Measurements from ENCODE around the gene SNAP25. TPM values are rescaled to one million over a fixed set of nuclear protein-coding genes. Genes with fewer than 3 reads are reported as not detected.

Gene SNAP25
- total and polyA plus RNA-seq, 9 of the 15 experiments (the other 6 are each of a cell fraction or from before 2014, with no cell fraction given) = 0.07 TPM; not detected in 8

- TF ChIP-seq REST (IDR thresholded peaks at IDR 0.05; ENCODE audit: borderline replicate concordance) = no peak
- no peak for TF ChIP-seq REST (CRISPR knock-in tag; IDR thresholded peaks at IDR 0.05; ENCODE audit: low read depth)
- TF ChIP-seq CC2D1A (IDR thresholded peaks at IDR 0.05) = no peak
- no peak for TF ChIP-seq SMC3 (conservative IDR thresholded peaks at IDR 0.05; ENCODE audit: insufficient read depth, low read depth, low read length)
- TF ChIP-seq ASH1L (IDR thresholded peaks at IDR 0.05; ENCODE audit: borderline replicate concordance, low read depth, partially characterized antibody) = no peak
Measured at GRCh38 chr20:10268636-10269035, 50.0 kb downstream of the SNAP25 start (continued).
